ENCODE measurements around the gene C4A.
"Not testable (repeated sequence)": the region's sequence is repeated elsewhere in the genome, so short reads cannot be mapped to it uniquely, and the experiment has no call there.

C4A gene

DNA sequence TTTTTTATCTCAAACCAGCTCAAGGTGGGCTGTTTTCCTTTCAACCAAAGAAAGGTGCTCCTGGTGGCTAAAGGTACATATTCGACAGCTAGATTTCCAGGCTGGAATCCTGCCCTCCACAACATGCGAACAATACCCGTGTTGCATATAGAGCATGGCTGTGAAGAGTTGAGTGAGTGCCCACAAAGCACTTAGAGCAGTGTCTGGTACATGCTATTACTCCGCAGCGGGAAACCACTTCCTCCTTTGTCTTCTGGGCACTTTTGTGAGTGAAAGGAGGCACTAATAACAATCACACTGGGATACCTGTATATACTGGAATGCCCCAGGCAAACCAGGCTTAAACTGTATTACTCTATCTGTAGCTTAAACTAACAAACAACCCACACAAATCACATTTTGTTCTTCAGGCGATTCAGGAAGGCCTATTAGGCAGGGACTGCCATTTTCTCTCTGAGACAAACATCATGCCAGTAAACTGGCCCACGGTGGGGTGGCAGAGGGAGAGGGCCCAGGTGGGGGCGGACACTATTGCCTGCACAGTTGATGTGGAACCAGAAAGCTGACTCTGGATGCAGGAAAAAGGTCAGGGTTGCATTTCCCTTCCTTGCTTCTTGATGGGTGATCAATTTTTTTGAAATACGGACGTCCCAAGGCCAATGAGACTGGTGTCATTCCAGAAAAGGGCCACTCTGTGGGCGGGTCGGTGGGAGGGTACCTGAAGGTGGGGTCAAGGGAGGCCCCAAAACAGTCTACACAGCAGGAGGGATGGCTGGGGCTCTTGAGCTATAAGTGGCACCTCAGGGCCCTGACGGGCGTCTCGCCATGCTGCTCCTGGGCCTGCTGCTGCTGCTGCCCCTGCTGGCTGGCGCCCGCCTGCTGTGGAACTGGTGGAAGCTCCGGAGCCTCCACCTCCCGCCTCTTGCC lies 56.0 kb downstream of the C4A start, which contains the start of gene CYP21A2:
Gene CYP21A2, plus strand, starts transcription at position 818 of the 927 bp plus-strand sequence. Its CDS starts 8 bp downstream, at position 826.
- DNase-seq: not testable (repeated sequence)

GRCh38 chr6:32038878-32039277 lies 57.0 kb downstream of the C4A start:
- not testable (repeated sequence) for DNase-seq

DNA sequence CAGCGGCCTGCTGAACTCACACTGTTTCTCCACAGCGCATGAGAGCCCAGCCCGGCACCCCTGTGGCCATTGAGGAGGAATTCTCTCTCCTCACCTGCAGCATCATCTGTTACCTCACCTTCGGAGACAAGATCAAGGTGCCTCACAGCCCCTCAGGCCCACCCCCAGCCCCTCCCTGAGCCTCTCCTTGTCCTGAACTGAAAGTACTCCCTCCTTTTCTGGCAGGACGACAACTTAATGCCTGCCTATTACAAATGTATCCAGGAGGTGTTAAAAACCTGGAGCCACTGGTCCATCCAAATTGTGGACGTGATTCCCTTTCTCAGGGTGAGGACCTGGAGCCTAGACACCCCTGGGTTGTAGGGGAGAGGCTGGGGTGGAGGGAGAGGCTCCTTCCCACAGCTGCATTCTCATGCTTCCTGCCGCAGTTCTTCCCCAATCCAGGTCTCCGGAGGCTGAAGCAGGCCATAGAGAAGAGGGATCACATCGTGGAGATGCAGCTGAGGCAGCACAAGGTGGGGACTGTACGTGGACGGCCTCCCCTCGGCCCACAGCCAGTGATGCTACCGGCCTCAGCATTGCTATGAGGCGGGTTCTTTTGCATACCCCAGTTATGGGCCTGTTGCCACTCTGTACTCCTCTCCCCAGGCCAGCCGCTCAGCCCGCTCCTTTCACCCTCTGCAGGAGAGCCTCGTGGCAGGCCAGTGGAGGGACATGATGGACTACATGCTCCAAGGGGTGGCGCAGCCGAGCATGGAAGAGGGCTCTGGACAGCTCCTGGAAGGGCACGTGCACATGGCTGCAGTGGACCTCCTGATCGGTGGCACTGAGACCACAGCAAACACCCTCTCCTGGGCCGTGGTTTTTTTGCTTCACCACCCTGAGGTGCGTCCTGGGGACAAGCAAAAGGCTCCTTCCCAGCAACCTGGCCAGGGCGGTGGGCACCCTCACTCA lies 57.7 kb downstream of the C4A start:
- not testable (repeated sequence) for DNase-seq

DNA sequence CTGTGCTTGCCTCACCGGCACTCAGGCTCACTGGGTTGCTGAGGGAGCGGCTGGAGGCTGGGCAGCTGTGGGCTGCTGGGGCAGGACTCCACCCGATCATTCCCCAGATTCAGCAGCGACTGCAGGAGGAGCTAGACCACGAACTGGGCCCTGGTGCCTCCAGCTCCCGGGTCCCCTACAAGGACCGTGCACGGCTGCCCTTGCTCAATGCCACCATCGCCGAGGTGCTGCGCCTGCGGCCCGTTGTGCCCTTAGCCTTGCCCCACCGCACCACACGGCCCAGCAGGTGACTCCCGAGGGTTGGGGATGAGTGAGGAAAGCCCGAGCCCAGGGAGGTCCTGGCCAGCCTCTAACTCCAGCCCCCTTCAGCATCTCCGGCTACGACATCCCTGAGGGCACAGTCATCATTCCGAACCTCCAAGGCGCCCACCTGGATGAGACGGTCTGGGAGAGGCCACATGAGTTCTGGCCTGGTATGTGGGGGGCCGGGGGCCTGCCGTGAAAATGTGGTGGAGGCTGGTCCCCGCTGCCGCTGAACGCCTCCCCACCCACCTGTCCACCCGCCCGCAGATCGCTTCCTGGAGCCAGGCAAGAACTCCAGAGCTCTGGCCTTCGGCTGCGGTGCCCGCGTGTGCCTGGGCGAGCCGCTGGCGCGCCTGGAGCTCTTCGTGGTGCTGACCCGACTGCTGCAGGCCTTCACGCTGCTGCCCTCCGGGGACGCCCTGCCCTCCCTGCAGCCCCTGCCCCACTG lies 58.6 kb downstream of the C4A start:
- not testable (repeated sequence) for DNase-seq

DNA sequence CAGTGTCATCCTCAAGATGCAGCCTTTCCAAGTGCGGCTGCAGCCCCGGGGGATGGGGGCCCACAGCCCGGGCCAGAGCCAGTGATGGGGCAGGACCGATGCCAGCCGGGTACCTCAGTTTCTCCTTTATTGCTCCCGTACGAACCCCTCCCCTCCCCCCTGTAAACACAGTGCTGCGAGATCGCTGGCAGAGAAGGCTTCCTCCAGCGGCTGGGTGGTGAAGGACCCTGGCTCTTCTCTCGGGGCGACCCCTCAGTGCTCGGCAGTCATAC lies 59.1 kb downstream of the C4A start:
- not testable (repeated sequence) for DNase-seq

GRCh38 chr6:32041385-32041784 lies 59.5 kb downstream of the C4A start:
- not testable (repeated sequence) for DNase-seq

DNA sequence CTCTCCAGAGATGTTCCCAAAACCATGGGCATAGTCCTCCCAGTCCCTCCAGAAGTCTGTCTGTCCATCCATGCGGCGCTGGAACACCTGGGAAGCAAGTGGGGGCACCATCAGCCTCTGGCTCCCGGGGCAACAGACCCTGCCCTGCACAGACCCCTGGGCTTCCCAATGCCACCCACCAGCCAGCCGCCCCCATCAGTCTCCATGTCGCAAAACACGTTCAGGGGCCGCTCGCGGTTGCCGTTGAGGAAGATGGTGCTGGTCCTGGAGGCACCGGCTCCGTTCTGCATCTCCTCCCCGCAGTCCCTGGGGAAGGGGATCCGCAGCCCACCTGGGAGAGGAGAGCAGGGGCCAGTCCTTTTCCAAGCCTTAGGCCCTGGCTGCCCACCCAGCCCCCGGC lies 60.4 kb downstream of the C4A start:
- not testable (repeated sequence) for DNase-seq

DNA sequence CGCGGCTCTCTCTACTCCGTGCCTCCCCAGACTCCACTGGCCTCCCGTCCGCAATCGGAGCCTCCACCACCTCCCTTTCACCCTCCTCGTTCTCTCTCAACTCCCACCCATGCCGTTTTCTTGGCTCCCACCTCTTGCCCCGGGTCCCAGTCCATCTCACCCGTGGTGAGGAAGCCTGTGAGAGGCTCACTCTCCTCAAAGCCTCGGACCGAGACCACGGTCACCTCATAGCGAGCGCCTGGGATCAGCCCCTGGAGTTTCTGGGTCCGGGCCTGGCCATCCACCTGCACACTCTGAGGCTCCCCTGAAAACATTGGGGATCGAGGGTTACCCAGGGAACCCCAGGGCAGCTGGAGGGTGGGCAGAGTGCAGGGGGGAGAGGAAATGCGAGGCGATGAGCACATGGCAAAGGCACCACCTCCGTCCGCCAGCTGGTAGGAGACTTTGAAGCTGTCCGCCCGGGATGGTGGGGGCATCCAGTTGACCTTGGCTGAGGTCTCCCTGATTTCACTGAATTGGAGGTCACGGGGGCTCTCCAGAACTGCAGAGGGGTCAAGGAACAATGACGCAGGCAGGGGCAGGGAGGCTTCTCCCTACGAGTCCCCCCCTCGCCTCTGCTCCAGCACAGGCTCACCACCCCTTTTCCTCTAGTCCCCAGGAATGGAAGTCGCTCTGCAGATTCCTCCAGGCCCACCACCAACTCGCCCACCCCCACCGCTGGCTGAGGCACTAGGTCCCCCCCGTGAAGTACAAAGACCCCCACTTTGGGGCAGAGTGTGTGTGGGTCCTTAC lies 61.9 kb downstream of the C4A start:
- not testable (repeated sequence) for DNase-seq

- not testable (repeated sequence) for DNase-seq
Measured at GRCh38 chr6:32044916-32045315, 63.1 kb downstream of the C4A start.

GRCh38 chr6:32045811-32046449 lies 64.1 kb downstream of the C4A start:
- no peak for DNase-seq

DNA sequence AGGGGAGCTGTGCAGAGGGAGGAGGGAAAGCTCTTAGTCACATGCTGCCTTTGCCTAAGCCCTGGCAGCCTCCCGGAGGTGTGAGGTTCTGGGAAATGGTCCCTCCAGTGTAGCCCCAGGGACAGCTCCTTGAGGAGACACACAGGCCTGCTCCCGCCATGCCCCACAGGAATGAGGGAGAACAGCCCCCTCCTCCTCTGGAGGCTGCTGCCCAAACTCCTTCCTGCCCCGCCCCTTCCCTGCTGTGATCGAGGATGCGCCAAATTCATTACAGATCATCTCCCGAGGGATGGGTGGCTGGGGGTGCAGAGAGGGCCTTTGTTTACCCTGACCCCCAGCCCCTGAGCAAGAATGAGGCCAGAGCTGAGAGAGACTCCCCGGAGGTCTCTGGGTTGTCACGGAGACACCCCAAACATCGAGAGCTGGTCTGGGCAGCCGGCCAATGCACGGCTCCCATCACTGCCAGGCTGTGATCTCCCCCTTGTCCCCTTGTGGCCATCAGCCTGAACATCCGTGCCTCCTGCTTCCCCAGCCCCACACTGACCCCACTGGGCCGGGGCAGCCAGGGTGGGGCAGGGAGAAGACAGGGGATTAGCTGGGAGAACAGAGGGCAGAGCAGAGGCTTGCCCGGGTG lies 64.7 kb downstream of the C4A start:
- DNase-seq: no peak

- DNase-seq: no peak
Measured at GRCh38 chr6:32047084-32047478, 65.2 kb downstream of the C4A start.

DNA sequence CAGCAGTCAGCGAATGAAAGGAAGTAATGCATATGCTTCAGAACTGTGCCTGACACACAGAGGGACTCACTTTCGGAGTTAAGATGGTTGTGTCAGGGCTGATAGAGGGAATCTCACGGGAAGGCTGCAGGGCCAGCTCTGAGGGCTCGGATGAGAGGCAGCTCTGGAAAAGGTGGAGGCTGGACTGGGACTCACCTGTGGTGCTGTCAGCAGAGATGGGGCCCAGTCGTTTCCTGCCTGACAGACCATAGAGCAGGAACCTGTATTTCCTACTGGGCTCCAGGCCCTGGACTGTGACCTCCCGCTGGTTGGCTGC lies 65.6 kb downstream of the C4A start:
- no peak for DNase-seq

GRCh38 chr6:32047855-32048766 lies 66.3 kb downstream of the C4A start:
- DNase-seq: no peak

- DNase-seq: not testable (repeated sequence)
Measured at GRCh38 chr6:32049149-32049548, 67.3 kb downstream of the C4A start.

- not testable (repeated sequence) for DNase-seq
Measured at GRCh38 chr6:32049736-32050135, 67.9 kb downstream of the C4A start.

- no peak for DNase-seq
Measured at GRCh38 chr6:32050562-32050961, 68.7 kb downstream of the C4A start.

Measured in cortex of kidney (tissue), 1 donor.